HT1080 (cell line): ENCODE measurements around the gene MYO5B. TPM values are rescaled to one million over a fixed set of nuclear protein-coding genes. Genes with fewer than 3 reads are reported as not detected.
"Not testable (repeated sequence)": the region's sequence is repeated elsewhere in the genome, so short reads cannot be mapped to it uniquely, and the experiment has no call there.

Experiments
- DNase-seq: peaks from one replicate; pipeline ENCODE4 v3.0.0-alpha.2; 2015; ENCODE audit warnings: low read depth
- total RNA-seq: library from RNA; depleted of rRNA; stranded (reverse); fragments of >200 nt; shearing (Covaris generic); gene quantifications from 2 replicates; pipeline ENCODE4 v1.2.3, GENCODE V29; 2014

The MYO5B gene
- total RNA-seq, 1 experiment from 2014 or later: 16.2 TPM

GRCh38 chr18:49889552-49889951 is 305.4 kb downstream of the MYO5B start:
- not testable (repeated sequence) for DNase-seq

DNA sequence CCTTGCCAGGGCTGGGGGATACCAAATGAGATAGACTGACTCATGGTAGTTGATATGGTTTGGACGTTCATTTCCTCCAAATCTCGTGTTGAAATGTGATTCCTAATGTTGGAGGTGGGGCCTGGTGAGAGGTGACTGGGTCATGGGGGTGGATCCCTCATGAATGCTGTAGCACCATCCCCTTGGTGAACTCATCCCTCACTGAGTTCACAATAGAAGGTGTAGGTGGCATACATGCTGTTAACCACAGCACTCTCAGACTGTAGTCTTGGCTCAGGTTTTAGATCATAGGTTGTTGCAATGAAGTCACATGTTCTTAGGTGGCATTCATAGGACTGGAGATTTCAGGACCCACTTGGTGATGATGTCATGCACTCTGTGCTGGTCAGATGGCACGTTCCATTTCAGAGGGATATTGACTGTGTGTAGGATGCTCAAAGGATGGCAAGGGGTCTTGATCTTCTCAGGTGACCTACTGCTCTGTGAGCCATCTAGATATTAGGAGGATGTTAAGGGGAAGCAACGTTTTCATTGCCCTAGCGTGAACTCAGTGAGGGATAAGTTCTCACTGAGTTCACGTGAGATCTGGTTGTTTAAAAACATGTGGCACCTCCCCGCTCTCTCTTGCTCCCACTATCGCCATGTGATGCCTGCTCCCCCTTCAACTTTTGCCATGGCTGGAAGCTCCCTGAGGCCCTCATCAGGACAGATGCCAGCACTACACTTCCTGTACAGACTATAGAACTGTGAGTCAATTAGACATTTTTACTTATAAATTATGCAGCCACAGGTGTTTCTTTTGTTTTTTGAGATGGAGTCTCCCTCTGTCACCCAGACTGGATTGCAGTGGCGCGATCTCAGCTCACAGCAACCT is 307.8 kb downstream of the MYO5B start:
- DNase-seq: peak; percentile 70

DNA sequence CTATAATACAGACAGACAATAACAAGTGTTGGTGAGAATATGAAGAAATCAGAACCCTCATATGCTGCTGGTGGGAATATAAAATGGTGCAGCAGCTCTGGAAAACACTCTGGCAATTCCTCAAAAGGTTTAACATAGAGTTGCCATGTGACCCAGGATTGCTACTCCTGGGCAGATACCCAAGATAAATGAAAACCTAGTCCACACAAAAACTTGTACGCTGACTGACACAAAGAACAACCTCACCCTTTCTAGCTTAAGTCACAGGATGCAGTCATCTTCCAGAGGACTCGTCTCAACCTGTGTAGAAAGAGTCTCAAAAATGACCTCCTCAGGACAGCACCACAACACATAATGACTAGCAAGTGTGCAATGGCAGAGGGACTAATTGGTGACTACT is 310.0 kb downstream of the MYO5B start:
- DNase-seq: no peak

DNA sequence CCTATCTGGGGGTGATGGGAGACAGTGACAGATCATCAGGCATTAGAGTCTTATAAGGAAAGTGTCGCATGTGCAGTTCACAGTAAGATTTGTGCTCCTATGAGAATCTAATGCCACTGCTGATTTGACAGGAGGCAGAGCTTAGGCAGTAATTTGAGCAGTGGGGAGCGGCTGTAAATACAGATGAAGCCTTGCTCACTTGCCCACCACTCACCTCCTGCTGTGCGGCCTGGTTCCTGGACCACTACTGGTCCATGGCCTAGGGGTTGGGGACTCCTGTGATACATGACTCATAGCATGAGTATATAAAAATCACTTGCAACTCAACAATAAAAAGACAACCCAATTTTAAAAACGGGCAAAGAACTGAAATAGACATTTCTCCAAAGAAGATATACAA is 310.5 kb downstream of the MYO5B start:
- DNase-seq: no peak

DNA sequence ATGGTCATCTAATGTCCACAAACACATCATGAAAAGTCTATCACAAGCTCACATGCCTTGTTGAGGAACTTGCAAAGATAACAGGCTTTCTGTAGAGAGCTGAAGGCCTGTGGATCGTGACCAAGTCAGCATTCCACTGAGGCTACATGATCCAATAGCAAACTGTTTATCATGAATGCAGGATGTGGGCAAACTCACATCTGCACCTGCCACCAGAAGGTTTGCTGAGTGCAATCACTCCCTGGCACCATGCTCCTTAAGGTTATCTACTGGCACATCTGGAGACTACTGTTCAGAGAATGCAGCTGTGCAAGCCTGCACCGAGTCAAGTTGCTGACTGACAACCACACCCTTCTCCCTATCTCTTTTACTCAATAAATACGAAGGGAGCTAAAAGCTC is 314.3 kb downstream of the MYO5B start:
- DNase-seq: peak; percentile 57

DNA sequence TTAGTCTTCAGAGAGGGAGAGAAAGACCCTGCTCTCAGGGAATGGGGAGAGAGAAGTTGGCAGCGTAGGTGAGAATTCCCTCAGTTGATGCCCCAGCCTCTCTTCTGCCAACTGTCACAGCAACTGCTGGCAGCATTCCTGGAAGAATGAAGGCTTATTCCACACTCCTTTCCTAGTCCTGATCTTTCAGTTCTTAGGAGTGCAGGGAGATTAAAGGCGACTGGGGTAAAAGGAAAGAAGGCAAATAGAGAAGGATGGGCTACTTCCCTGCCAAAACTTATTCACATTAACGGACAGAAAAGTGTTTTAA is 315.7 kb downstream of the MYO5B start:
- no peak for DNase-seq

DNA sequence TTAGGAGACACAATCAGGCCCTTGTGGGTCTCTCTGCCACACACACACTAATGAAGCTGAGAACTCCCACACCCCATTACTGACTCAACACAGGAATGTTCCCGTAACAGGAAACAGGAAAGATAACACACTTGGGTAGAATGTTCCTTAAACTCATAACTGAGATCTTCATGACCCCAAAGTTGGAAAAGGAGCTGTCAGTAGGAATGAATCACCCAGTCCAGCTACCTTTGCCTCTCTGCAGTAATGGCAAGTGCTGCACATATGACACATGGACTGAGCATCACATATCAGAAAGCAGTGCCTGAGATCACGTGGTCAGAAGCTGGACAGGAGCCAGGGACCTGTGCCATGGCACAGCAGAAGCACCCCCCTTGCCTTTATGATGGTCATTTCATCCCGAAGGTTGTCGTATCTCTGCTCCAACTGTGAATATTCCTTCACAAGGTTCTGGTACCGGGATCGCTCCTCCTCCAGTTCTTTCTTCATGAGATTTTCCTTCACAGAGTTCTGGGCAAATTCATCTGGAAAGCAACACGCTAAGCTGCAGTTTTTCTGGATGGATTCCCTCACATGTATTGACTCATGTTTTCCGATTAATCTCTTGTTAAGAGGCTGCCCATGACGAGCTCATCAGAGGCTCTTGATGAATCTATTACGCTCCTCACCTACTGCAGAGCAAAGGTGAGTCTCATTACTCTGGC is 316.2 kb downstream of the MYO5B start:
- DNase-seq: peak; percentile 77

DNA sequence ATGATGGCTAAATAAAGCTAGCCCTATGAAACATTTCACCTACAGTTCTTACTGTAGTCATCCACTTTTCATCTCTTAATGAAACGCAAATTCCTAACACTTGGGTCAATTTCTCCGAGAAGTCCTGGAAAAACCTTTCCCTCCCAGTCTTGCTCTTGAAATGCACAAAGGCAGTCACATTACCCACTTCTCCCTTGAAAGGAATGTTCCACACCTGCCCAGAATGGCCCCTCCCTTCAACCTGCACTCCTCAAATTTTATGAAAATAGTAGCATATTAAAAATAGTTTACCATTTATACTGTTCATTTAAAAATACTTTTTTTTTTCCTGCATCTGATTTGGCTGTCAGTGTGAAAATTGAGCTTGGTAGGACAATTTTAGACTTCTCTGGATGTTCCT is 316.9 kb downstream of the MYO5B start:
- DNase-seq: no peak

- DNase-seq: no peak
These were observed 318.4 kb downstream of the MYO5B start for GRCh38 chr18:49876536-49876935.

DNA sequence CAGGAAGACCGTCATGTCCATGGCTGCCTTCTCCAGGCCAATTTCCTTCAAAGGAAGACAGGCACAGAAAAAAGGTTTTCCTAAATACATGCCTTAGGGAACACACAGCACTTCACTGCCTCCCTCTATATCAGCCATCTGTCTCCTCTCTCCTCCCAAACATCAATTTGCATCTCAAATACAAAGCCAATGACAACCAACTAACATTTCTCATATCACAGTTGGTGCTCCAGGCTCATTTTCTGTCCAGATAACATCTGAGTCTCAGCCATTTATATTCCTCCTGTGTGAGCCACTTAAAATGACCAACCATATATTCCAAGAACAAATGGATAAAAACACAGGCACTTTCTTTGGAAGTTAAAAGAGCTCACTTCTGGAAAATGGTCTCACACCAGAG is 319.2 kb downstream of the MYO5B start:
- no peak for DNase-seq

DNA sequence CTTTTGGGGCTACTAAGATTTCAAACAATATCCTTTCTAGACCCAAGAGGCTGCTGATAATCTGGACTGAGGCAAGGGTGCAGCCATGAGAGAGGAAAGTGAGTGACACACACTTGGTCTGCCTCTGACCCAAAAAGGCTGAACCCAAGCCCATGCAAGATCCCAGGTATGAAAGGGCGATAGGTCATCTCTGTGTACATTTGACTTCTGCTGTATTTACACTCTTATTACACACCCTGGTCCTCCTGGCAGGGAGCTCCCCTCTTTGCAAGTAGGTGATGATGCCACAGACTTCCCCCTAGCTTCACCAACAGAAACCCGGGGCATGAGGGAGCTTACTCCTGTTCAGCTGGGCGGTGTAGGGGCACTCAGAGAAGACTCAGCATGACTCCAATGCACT is 319.8 kb downstream of the MYO5B start:
- no peak for DNase-seq

DNA sequence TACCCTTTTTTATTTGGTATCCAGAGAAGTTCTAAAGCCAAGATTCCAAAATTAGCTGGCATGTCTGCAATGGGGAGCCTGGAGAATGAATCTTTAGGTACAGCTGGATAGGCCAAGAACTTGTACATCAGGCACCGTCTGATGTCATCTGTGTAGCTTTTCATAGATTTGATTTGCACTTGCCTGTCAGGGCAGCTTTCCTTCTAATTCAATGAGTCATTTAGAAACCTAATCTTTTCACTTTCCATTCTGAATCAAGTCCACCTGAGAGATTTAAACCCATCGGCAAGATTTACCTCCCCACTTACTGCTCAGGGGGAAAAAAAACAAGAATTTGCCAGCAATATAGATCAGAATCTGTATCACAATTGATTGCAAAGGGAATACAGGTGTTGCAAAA is 320.7 kb downstream of the MYO5B start:
- DNase-seq: no peak

DNA sequence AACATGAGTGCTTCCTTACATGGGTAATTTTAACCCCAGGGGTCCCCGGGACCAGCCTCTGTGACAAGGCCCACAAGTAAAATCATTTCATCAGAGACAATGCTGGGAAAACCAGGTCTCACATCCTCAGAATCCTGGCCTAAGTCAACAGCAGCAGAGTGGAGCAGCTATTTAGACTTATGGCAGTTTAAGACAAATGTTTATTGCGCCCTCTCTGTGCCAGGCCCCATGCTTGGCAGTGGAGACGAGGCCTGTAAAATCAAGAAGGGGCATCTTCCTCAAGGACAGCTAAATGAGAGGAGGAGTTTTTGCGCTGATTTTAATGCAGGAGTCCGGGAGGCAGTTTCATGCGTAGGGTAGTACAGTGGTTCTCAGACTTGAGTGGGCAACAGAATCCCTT is 325.6 kb downstream of the MYO5B start:
- no peak for DNase-seq

DNA sequence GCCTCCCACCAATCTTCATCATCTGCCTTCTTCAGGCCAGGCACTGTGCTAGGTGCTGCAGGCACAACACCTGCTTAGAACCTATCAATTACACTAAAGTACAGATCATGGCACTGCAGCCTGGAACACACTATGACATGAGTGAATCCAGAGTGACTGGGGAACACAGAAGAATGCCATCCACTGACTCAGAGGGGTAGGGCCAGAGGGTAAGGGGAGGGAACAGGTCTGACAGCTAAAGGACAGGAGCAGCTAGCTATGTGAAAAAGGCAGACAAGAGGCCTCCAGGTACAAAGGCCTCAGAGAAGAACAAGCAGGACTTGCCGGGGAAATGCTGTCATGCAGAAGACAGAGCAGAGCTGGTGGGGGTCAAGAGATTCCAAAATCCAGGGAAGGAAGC is 328.3 kb downstream of the MYO5B start:
- DNase-seq: no peak

GRCh38 chr18:49865401-49865800 is 329.5 kb downstream of the MYO5B start:
- no peak for DNase-seq

- no peak for DNase-seq
These were observed 331.0 kb downstream of the MYO5B start for GRCh38 chr18:49863769-49864621.

GRCh38 chr18:49862656-49863385 is 332.1 kb downstream of the MYO5B start:
- no peak for DNase-seq

DNA sequence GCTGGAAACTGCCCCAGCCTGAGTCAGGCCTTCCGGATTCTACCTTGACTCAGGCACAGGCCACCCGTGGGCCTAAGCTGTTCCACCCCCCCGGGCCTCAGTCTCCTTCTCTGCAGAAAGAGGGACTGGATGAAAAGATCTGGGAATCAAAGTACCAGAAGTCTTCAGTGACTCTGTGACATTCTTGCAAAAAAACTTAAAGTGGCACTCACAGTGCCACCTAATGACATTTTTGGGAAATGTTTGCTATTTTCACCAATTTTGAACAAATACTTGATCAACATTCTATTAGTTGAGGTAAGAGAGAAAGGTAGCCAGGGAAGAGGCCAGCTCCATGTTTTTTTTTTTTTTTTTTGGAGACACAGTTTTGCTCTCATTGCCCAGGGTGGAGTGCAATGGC is 333.3 kb downstream of the MYO5B start:
- no peak for DNase-seq

DNA sequence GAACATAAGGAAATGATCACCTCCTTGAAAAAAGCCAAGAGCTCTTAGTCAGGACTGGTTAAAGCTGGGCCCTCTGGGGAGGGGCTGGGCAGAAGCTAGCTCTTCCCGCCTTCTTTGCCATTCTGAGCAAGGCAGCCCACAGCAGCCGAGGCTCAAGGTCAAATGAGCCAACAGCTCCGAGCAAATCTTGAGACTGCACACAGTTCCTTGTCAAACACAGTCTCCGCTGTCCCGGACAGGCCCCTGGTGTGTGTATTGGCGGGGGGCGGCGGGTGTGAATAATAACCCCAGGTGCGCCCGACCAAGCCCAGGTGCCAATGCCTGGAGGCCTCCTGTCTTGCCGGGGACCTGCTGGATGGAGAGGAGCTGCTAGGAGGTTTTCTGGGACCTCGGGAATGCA is 335.2 kb downstream of the MYO5B start:
- no peak for DNase-seq

- no peak for DNase-seq
These were observed 336.0 kb downstream of the MYO5B start for GRCh38 chr18:49859021-49859359.

GRCh38 chr18:49858309-49859020 is 336.5 kb downstream of the MYO5B start:
- DNase-seq: peak; percentile 68
